ENCODE data around the gene TVP23C.
"Not testable (repeated sequence)": the region's sequence is repeated elsewhere in the genome, so short reads cannot be mapped to it uniquely, and the experiment has no call there.

TVP23C gene

GRCh38 chr17:15507001-15507400 lies 56.3 kb downstream of the TVP23C start:
- TF ChIP-seq GLIS3 (CRISPR knock-in tag; IDR thresholded peaks at IDR 0.05) (no peak), OSR1 (CRISPR knock-in tag; IDR thresholded peaks at IDR 0.05) (no peak), ARNTL (CRISPR knock-in tag; IDR thresholded peaks at IDR 0.05; ENCODE audit: borderline replicate concordance, low read depth) (no peak), ISL1 (CRISPR knock-in tag; IDR thresholded peaks at IDR 0.05) (no peak), TOX (CRISPR knock-in tag; IDR thresholded peaks at IDR 0.05; ENCODE audit: borderline replicate concordance) (no peak), BACH2 (CRISPR knock-in tag; IDR thresholded peaks at IDR 0.05; ENCODE audit: borderline replicate concordance) (no peak), ESRRG (CRISPR knock-in tag; IDR thresholded peaks at IDR 0.05) (no peak), ZC3H10 (CRISPR knock-in tag; IDR thresholded peaks at IDR 0.05) (no peak), SNAI2 (CRISPR knock-in tag; IDR thresholded peaks at IDR 0.05) (no peak), ZNF70 (CRISPR knock-in tag; IDR thresholded peaks at IDR 0.05) (no peak)
- no peak for ATAC-seq

- not testable (repeated sequence) for ATAC-seq
Measured at GRCh38 chr17:15505708-15506107, 57.6 kb downstream of the TVP23C start.

- TF ChIP-seq CSRNP3 (CRISPR knock-in tag; IDR thresholded peaks at IDR 0.05): no peak
- no peak for ATAC-seq
Measured at GRCh38 chr17:15503731-15504130, 59.6 kb downstream of the TVP23C start.

GRCh38 chr17:15502369-15503112 lies 60.7 kb downstream of the TVP23C start:
- TF ChIP-seq ARNTL (CRISPR knock-in tag; IDR thresholded peaks at IDR 0.05; ENCODE audit: borderline replicate concordance, low read depth) (no peak), GLIS3 (CRISPR knock-in tag; IDR thresholded peaks at IDR 0.05) (no peak), ZNF70 (CRISPR knock-in tag; IDR thresholded peaks at IDR 0.05) (no peak), ZC3H10 (CRISPR knock-in tag; IDR thresholded peaks at IDR 0.05) (no peak), ESRRG (CRISPR knock-in tag; IDR thresholded peaks at IDR 0.05) (no peak), POU6F1 (CRISPR knock-in tag; IDR thresholded peaks at IDR 0.05; ENCODE audit: borderline replicate concordance, low read depth) (no peak), TSHZ2 (CRISPR knock-in tag; IDR thresholded peaks at IDR 0.05) (no peak), ISL1 (CRISPR knock-in tag; IDR thresholded peaks at IDR 0.05) (no peak), ZNF8 (CRISPR knock-in tag; IDR thresholded peaks at IDR 0.05) (no peak), CSDC2 (CRISPR knock-in tag; IDR thresholded peaks at IDR 0.05) (no peak), ZFP30 (CRISPR knock-in tag; IDR thresholded peaks at IDR 0.05) (no peak), SNAI2 (CRISPR knock-in tag; IDR thresholded peaks at IDR 0.05) (no peak), TCF4 (CRISPR knock-in tag; IDR thresholded peaks at IDR 0.05; ENCODE audit: borderline replicate concordance) (no peak), OSR1 (CRISPR knock-in tag; IDR thresholded peaks at IDR 0.05) (no peak), ZFP3 (CRISPR knock-in tag; IDR thresholded peaks at IDR 0.05) (no peak)
- TF ChIP-seq, protein P1, sequence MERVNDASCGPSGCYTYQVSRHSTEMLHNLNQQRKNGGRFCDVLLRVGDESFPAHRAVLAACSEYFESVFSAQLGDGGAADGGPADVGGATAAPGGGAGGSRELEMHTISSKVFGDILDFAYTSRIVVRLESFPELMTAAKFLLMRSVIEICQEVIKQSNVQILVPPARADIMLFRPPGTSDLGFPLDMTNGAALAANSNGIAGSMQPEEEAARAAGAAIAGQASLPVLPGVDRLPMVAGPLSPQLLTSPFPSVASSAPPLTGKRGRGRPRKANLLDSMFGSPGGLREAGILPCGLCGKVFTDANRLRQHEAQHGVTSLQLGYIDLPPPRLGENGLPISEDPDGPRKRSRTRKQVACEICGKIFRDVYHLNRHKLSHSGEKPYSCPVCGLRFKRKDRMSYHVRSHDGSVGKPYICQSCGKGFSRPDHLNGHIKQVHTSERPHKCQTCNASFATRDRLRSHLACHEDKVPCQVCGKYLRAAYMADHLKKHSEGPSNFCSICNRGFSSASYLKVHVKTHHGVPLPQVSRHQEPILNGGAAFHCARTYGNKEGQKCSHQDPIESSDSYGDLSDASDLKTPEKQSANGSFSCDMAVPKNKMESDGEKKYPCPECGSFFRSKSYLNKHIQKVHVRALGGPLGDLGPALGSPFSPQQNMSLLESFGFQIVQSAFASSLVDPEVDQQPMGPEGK (CRISPR knock-in tag; IDR thresholded peaks at IDR 0.05; ENCODE audit: borderline replicate concordance): no peak
- ATAC-seq: peak; percentile 98

All from SK-N-SH treated with all-trans-retinoic acid at 6 μM for 48 hours (cell line).